ENCODE measurements around the gene ZNF496.

The ZNF496 gene

GRCh38 chr1:247326411-247327130, 5.1 kb downstream of the ZNF496 start:
- no peak overlapping the region for H3K9ac ChIP-seq (ENCODE audit: low read length)
- peaks cover 7 to 8% of the 10 kb centered on the region in 2 experiments for H3K4me1 ChIP-seq (ENCODE audit: control insufficient read depth in 1 of 2, insufficient read depth in 2 of 2, low read length in 2 of 2)
- H3K79me2 ChIP-seq (ENCODE audit: control insufficient read depth, insufficient read depth, low read length, poor library complexity) = peaks cover 12% of the 10 kb centered on the region
- no peak overlapping the region for H4K8ac ChIP-seq (ENCODE audit: low read depth, low read length)
- WGBS (ENCODE audit: extremely low coverage, insufficient coverage, insufficient read length) = no CpG with 5 or more reads among the region's 8 CpGs
- H2AFZ ChIP-seq (ENCODE audit: insufficient read depth, low read length, poor library complexity) = no peak overlapping the region
- no peak overlapping the region for H3K27ac ChIP-seq (ENCODE audit: low read depth, low read length)
- H3K9me3 ChIP-seq (ENCODE audit: insufficient read depth, low read depth, low read length) = peaks cover 1% of the 10 kb centered on the region
- H3K79me1 ChIP-seq (ENCODE audit: low read length) = peaks cover 5% of the 10 kb centered on the region
- H4K91ac ChIP-seq (ENCODE audit: low read depth, low read length) = no peak overlapping the region
- H3K14ac ChIP-seq (ENCODE audit: low read length) = no peak overlapping the region
- DNase-seq = no peak
- no peak overlapping the region for H3K4ac ChIP-seq (ENCODE audit: low read depth, low read length)
- peaks cover 44 to 55% of the 10 kb centered on the region in 2 experiments for H3K36me3 ChIP-seq (ENCODE audit: control insufficient read depth in 1 of 2, insufficient read depth in 2 of 2, low read length in 2 of 2)
- no peak overlapping the region for H2BK5ac ChIP-seq (ENCODE audit: low read depth, low read length, poor library complexity)
- no peak overlapping the region for H2AK5ac ChIP-seq (ENCODE audit: low read length)
- no peak overlapping the region for H3K4me3 ChIP-seq (ENCODE audit: low read depth, low read length)
- H2BK120ac ChIP-seq (ENCODE audit: insufficient read depth, low read length, poor library complexity) = no peak overlapping the region
- no peak overlapping the region for H4K12ac ChIP-seq (ENCODE audit: low read depth, low read length)
- no peak overlapping the region for H3K4me2 ChIP-seq (ENCODE audit: low read length)
- H2BK12ac ChIP-seq (ENCODE audit: low read length) = no peak overlapping the region
- no peak overlapping the region for H3K18ac ChIP-seq (ENCODE audit: low read length)
- H3K27me3 ChIP-seq (ENCODE audit: insufficient read depth, low read length) = no peaks in the 10 kb centered on the region
- no peak overlapping the region for H3K23ac ChIP-seq (ENCODE audit: low read length)

GRCh38 chr1:247324923-247325322, 6.7 kb downstream of the ZNF496 start:
- Histone ChIP-seq H3K79me2 (ENCODE audit: control insufficient read depth, insufficient read depth, low read length, poor library complexity) (no peaks in the 10 kb centered on the region), H3K36me3 (ENCODE audit: control insufficient read depth in 1 of 2, insufficient read depth in 2 of 2, low read length in 2 of 2) (peaks cover 41 to 63% of the 10 kb centered on the region in 2 experiments), H3K23ac (ENCODE audit: low read length) (no peak overlapping the region), H3K14ac (ENCODE audit: low read length) (no peak overlapping the region), H3K27ac (ENCODE audit: low read depth, low read length) (no peak overlapping the region), H2AK5ac (ENCODE audit: low read length) (no peak overlapping the region), H4K12ac (ENCODE audit: low read depth, low read length) (no peak overlapping the region), H3K27me3 (ENCODE audit: insufficient read depth, low read length) (no peaks in the 10 kb centered on the region), H3K4me2 (ENCODE audit: low read length) (no peak overlapping the region), H3K4ac (ENCODE audit: low read depth, low read length) (no peak overlapping the region), H4K91ac (ENCODE audit: low read depth, low read length) (no peak overlapping the region), H3K9me3 (ENCODE audit: insufficient read depth, low read depth, low read length) (peaks cover 1% of the 10 kb centered on the region), H3K4me1 (ENCODE audit: control insufficient read depth in 1 of 2, insufficient read depth in 2 of 2, low read length in 2 of 2) (peaks cover 0 to under 1% of the 10 kb centered on the region in 2 experiments), H4K8ac (ENCODE audit: low read depth, low read length) (no peak overlapping the region), H3K18ac (ENCODE audit: low read length) (no peak overlapping the region), H2BK120ac (ENCODE audit: insufficient read depth, low read length, poor library complexity) (no peak overlapping the region), H3K4me3 (ENCODE audit: low read depth, low read length) (no peak overlapping the region), H3K9ac (ENCODE audit: low read length) (no peak overlapping the region), H2BK5ac (ENCODE audit: low read depth, low read length, poor library complexity) (no peak overlapping the region), H2AFZ (ENCODE audit: insufficient read depth, low read length, poor library complexity) (no peak overlapping the region), H3K79me1 (ENCODE audit: low read length) (no peaks in the 10 kb centered on the region), H2BK12ac (ENCODE audit: low read length) (no peak overlapping the region)
- WGBS (ENCODE audit: extremely low coverage, insufficient coverage, insufficient read length) = no CpG with 5 or more reads among the region's 2 CpGs
- DNase-seq = no peak

GRCh38 chr1:247324204-247324787, 7.4 kb downstream of the ZNF496 start:
- WGBS (ENCODE audit: extremely low coverage, insufficient coverage, insufficient read length) = no CpG with 5 or more reads among the region's 1 CpG
- peaks cover 1% of the 10 kb centered on the region for H3K9me3 ChIP-seq (ENCODE audit: insufficient read depth, low read depth, low read length)
- no peaks in the 10 kb centered on the region for H3K79me1 ChIP-seq (ENCODE audit: low read length)

GRCh38 chr1:247322849-247323586, 8.6 kb downstream of the ZNF496 start:
- H2AK5ac ChIP-seq (ENCODE audit: low read length) = no peak overlapping the region
- no peak overlapping the region for H3K23ac ChIP-seq (ENCODE audit: low read length)
- no peak overlapping the region for H4K12ac ChIP-seq (ENCODE audit: low read depth, low read length)
- no peak overlapping the region for H3K4ac ChIP-seq (ENCODE audit: low read depth, low read length)
- no peaks in the 10 kb centered on the region for H3K27me3 ChIP-seq (ENCODE audit: insufficient read depth, low read length)
- H3K27ac ChIP-seq (ENCODE audit: low read depth, low read length) = no peak overlapping the region
- DNase-seq = no peak
- no peak overlapping the region for H2BK5ac ChIP-seq (ENCODE audit: low read depth, low read length, poor library complexity)
- H3K9me3 ChIP-seq (ENCODE audit: insufficient read depth, low read depth, low read length) = peaks cover 1% of the 10 kb centered on the region
- H3K4me2 ChIP-seq (ENCODE audit: low read length) = no peak overlapping the region
- H4K8ac ChIP-seq (ENCODE audit: low read depth, low read length) = no peak overlapping the region
- H2AFZ ChIP-seq (ENCODE audit: insufficient read depth, low read length, poor library complexity) = no peak overlapping the region
- peaks cover 29 to 47% of the 10 kb centered on the region in 2 experiments for H3K36me3 ChIP-seq (ENCODE audit: control insufficient read depth in 1 of 2, insufficient read depth in 2 of 2, low read length in 2 of 2)
- no peaks in the 10 kb centered on the region for H3K4me1 ChIP-seq (ENCODE audit: control insufficient read depth in 1 of 2, insufficient read depth in 2 of 2, low read length in 2 of 2)
- H3K9ac ChIP-seq (ENCODE audit: low read length) = no peak overlapping the region
- H3K18ac ChIP-seq (ENCODE audit: low read length) = no peak overlapping the region
- H2BK120ac ChIP-seq (ENCODE audit: insufficient read depth, low read length, poor library complexity) = no peak overlapping the region
- H3K14ac ChIP-seq (ENCODE audit: low read length) = no peak overlapping the region
- no peak overlapping the region for H3K4me3 ChIP-seq (ENCODE audit: low read depth, low read length)
- H2BK12ac ChIP-seq (ENCODE audit: low read length) = no peak overlapping the region
- no CpG with 5 or more reads among the region's 12 CpGs for WGBS (ENCODE audit: extremely low coverage, insufficient coverage, insufficient read length)
- no peaks in the 10 kb centered on the region for H3K79me1 ChIP-seq (ENCODE audit: low read length)
- no peaks in the 10 kb centered on the region for H3K79me2 ChIP-seq (ENCODE audit: control insufficient read depth, insufficient read depth, low read length, poor library complexity)
- H4K91ac ChIP-seq (ENCODE audit: low read depth, low read length) = no peak overlapping the region

More at GRCh38 chr1:247324204-247324787, 7.4 kb downstream of the ZNF496 start:
- Histone ChIP-seq H4K12ac (ENCODE audit: low read depth, low read length) (no peak overlapping the region), H3K18ac (ENCODE audit: low read length) (no peak overlapping the region), H3K36me3 (ENCODE audit: control insufficient read depth in 1 of 2, insufficient read depth in 2 of 2, low read length in 2 of 2) (peaks cover 39 to 60% of the 10 kb centered on the region in 2 experiments), H3K23ac (ENCODE audit: low read length) (no peak overlapping the region), H2AFZ (ENCODE audit: insufficient read depth, low read length, poor library complexity) (no peak overlapping the region), H3K4me3 (ENCODE audit: low read depth, low read length) (no peak overlapping the region), H2BK5ac (ENCODE audit: low read depth, low read length, poor library complexity) (no peak overlapping the region), H4K91ac (ENCODE audit: low read depth, low read length) (no peak overlapping the region), H3K27me3 (ENCODE audit: insufficient read depth, low read length) (no peaks in the 10 kb centered on the region), H3K4me2 (ENCODE audit: low read length) (no peak overlapping the region), H2BK12ac (ENCODE audit: low read length) (no peak overlapping the region), H3K9ac (ENCODE audit: low read length) (no peak overlapping the region), H3K4me1 (ENCODE audit: control insufficient read depth in 1 of 2, insufficient read depth in 2 of 2, low read length in 2 of 2) (no peaks in the 10 kb centered on the region), H3K27ac (ENCODE audit: low read depth, low read length) (no peak overlapping the region), H4K8ac (ENCODE audit: low read depth, low read length) (no peak overlapping the region), H3K14ac (ENCODE audit: low read length) (no peak overlapping the region), H3K4ac (ENCODE audit: low read depth, low read length) (no peak overlapping the region), H2AK5ac (ENCODE audit: low read length) (no peak overlapping the region), H3K79me2 (ENCODE audit: control insufficient read depth, insufficient read depth, low read length, poor library complexity) (no peaks in the 10 kb centered on the region), H2BK120ac (ENCODE audit: insufficient read depth, low read length, poor library complexity) (no peak overlapping the region)
- peak in 1 of 2 donors; percentile 15 for DNase-seq

Data from trophoblast cell (in vitro differentiated cells and primary cell).